ENCODE data around the gene STN1.

The STN1 gene

GRCh38 chr10:103929381-103929921 is 11.5 kb upstream of the STN1 start:
- in situ Hi-C loops (cut with MboI; ENCODE audit: low sequenced_read_pairs), result no loop called here

GRCh38 chr10:103928784-103929183 is 10.8 kb upstream of the STN1 start:
- in situ Hi-C loops (cut with MboI; ENCODE audit: low sequenced_read_pairs), result no loop called here

GRCh38 chr10:103926722-103927319 is 8.8 kb upstream of the STN1 start:
- in situ Hi-C loops (cut with MboI; ENCODE audit: low sequenced_read_pairs), result no loop called here

- in situ Hi-C loops (cut with MboI; ENCODE audit: low sequenced_read_pairs), result no loop called here
These were observed 7.6 kb upstream of the STN1 start for GRCh38 chr10:103925591-103925990.

DNA sequence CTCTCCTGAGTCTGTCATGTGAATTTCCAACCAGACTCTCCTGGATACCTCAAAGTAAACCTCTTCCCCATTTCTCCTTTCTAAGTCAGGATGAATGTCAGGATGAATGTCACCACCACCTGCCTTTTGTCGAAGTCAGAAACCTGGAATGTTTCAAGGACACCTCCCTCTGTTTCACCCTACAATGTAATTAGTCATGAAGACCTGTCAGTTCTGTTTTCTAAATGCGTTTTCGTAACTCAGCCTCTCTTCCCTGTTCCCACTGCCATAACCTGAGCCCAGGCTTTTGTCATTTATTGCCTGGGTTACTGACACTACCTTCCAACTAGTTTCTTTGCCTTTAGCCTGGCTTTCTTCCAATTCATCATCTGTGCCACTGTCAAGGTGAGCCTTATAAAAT is 5.5 kb upstream of the STN1 start:
- in situ Hi-C loops (cut with MboI; ENCODE audit: low sequenced_read_pairs), result no loop called here

GRCh38 chr10:103922659-103923058 is 4.7 kb upstream of the STN1 start:
- in situ Hi-C loops (cut with MboI; ENCODE audit: low sequenced_read_pairs), result no loop called here

DNA sequence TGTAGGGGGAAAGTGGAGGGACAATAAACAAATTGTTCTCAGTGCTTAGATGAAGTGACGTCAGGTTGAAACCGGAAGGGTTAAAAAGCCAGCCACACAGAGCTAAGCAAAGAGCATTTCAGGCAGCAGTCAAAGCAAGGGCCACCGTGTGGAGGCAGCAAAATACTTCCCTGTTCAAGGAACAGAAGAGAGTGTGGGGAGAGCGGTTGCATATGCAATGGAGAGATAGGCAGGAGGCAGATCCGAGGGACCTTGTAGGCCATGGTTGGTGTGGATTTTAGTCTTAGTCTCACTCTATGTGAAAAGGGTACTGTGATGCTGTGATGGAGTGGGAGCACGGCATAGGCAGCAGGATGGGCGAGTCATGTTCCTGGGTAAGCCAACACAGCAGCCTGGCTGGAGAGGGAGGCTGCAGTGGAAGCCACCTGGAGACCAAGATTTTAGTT is 3.8 kb upstream of the STN1 start:
- in situ Hi-C loops (cut with MboI; ENCODE audit: low sequenced_read_pairs), result no loop called here

DNA sequence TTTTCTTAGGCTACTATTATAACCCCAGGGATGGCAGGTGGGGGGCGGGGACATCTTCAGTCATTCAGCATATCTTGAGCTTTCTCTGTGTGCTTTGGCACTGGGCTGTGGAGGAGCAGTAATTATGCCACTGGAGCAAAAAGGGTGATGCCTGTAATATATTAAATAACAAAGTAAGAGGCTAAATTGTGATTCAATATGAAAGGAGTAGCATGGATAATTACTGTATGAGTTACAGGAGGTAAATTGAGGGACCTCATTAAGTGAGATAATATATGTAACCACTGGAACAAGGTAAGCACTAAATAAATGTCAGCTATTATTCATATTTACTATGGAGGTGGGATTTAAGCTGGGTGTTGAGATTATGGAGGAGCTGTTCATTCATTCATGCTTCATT is 3.3 kb upstream of the STN1 start:
- in situ Hi-C loops (cut with MboI; ENCODE audit: low sequenced_read_pairs), result no loop called here

DNA sequence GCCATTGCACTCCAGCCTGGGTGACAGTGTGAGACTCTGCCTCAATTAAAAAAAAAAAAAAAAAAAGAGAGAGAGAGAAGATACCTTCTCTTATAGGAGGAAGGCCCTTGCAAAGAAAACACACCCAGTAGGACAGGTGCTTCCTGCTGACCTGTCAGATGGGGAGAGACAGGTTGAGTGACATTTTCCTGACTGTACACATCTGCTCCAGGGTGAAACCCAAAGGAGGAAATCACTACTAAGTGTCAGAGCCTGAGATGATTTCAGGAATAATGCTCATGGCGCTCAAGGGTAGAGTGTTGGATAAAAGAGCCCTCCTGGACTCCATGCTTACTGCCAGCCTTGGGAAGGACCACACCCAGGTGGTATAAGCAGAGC is 1.7 kb upstream of the STN1 start:
- in situ Hi-C loops (cut with MboI; ENCODE audit: low sequenced_read_pairs), result no loop called here

DNA sequence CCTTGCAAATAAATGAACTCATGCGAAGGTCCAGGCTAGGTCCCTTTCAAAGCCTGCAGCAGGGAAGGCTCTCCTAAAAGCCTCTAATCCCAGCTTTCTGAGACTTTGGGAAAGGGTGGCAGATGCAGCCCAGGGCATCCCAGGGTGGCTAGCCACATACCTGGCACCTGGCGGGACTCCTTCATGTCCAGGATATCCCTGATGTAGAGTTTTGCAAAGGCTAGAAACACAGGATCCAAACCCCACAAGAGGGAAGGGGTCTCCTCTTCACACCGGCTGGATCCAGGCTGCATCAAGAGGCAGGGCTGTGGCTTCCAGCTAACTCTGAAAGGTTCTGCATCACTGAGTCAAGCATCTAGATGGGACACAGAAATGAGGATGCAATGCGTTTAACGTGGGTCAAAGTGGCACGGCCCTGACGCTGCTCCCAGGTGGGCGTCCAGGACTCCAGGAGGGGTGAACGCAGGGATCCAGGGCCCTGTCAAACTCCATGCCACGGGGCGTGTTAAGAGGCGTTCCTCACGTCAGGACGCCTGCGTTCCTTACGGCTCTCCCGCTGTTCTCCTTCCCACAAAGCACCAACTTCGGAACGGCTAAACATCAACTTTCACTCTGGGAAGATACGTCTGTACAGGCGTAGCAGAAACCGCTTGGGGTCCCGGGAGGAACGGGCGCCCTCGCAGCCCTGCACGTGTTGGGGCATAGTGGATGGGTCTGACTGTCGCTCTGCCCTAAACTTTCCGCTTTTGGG is 507 bp downstream of the STN1 start:
- in situ Hi-C loops (cut with MboI; ENCODE audit: low sequenced_read_pairs), result no loop called here

DNA sequence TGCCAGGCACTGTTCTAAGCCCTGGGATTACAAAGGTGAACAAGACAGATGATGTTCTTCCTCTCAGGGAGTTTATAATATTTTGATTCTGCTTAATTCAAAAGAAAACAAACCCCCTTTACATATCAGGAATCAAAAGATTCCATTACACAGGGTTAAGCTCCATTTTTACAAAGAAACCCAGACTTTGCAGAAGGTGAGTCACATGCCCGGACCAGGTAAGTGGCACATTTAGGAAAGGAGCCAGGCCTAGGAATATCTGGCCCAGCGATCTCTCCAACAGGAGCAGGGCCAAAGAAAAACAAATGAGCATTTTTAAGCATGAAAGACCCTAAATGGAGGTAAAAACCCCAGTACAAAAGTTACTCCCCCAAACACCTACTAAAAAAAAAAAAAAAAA is 1.1 kb downstream of the STN1 start:
- in situ Hi-C loops (cut with MboI; ENCODE audit: low sequenced_read_pairs), result no loop called here

GRCh38 chr10:103916254-103916653 is 1.7 kb downstream of the STN1 start:
- in situ Hi-C loops (cut with MboI; ENCODE audit: low sequenced_read_pairs), result no loop called here

DNA sequence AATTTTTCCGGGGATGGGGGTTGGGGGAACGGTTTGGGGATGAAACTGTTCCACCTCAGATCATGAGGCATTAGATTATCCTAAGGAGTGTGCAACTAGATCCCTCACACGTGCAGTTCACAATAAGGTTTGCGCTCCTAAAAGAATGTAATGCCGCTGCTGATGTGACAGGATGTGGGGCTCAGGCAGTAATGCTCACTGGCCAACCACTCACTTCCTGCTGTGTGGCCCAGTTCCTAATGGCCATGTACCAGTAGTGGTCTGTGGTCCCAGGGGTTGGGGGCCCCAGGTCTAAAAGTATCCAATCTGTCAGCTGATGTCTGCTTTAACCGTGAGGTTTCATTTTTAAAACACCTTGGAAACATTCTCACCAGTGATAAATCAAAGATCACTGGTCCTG is 2.2 kb downstream of the STN1 start:
- in situ Hi-C loops (cut with MboI; ENCODE audit: low sequenced_read_pairs), result no loop called here

GRCh38 chr10:103912759-103913158 is 5.2 kb downstream of the STN1 start:
- in situ Hi-C loops (cut with MboI; ENCODE audit: low sequenced_read_pairs), result no loop called here

DNA sequence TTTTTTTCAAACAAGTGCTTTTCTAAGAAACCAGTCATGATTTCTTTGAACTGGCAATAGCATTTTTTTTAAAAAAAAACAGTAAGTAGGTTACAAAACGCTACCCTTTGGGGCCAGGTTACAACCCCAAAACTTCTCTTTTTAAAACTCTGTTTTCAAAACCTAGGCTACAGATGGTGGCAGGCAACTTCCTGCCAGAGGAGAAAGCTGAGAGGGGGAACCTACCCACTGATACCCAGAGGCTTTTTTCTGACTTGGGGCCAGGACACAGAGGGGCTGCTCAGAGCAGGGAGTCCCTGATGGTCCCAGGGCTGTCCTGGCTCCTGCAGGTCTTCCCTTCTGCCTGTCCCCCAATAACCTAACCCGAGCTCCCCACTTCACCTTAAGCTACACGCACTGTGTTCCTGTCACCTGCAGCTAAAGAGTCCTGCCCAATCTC is 6.9 kb downstream of the STN1 start:
- in situ Hi-C loops (cut with MboI; ENCODE audit: low sequenced_read_pairs), result no loop called here

GRCh38 chr10:103910442-103911012 is 7.5 kb downstream of the STN1 start:
- in situ Hi-C loops (cut with MboI; ENCODE audit: low sequenced_read_pairs), result no loop called here

GRCh38 chr10:103905441-103905840 is 12.5 kb downstream of the STN1 start:
- in situ Hi-C loops (cut with MboI; ENCODE audit: low sequenced_read_pairs), result no loop called here

- in situ Hi-C loops (cut with MboI; ENCODE audit: low sequenced_read_pairs), result no loop called here
These were observed 16.7 kb downstream of the STN1 start for GRCh38 chr10:103901299-103901698.

DNA sequence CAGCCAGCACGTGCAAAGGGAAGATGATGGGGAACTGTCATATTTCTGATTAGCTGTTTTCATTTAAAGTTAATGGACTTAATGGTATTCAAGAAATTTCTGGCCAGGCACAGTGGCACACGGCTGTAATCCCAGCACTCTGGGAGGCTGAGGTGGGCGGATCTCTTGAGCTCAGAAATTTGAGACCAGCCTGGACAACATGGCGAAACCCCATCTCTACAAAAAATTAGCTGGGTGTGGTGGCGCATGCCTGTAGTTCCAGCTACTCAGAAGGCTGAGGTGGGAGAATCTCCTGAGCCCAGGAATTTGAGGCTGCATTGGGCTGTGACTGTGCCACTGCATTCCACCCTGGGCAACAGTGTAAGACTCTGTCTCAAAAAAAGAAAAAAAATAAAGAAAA is 18.7 kb downstream of the STN1 start:
- in situ Hi-C loops (cut with MboI; ENCODE audit: low sequenced_read_pairs), result loop anchor here (25.0 kb wide), 1 partner anchor 313 kb away; no protein-coding TSS in a partner anchor

- in situ Hi-C loops (cut with MboI; ENCODE audit: low sequenced_read_pairs), result loop anchor here (25.0 kb wide), 1 partner anchor 315 kb away; no protein-coding TSS in a partner anchor
These were observed 20.7 kb downstream of the STN1 start for GRCh38 chr10:103897241-103897774.

DNA sequence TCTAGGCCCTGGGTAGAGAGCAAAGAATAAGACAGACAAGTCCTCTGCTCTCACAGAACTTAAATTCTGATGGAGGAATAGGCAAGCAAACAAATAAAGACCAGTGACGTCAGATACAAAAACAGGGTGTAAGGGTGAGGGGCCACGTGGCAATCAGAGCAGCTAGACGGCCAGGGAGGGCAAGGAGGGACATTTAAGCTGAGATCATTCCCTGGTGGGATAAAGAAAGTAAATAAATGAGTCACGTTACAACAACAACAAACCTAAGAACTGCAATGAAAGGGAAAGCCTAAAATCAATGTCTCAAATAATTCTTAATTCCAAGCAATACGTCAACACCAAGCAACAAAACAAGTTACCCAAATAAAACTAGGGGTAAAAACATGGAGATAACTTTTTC is 21.8 kb downstream of the STN1 start:
- in situ Hi-C loops (cut with MboI; ENCODE audit: low sequenced_read_pairs), result loop anchor here (25.0 kb wide), 1 partner anchor 316 kb away; no protein-coding TSS in a partner anchor
